RKO (cell line): ENCODE data around the gene EPYC.

Experiments
- DNase-seq: peaks from one replicate; pipeline ENCODE4 v3.0.0-alpha.2; 2016; ENCODE audit warnings: low spot score

The EPYC gene

DNA sequence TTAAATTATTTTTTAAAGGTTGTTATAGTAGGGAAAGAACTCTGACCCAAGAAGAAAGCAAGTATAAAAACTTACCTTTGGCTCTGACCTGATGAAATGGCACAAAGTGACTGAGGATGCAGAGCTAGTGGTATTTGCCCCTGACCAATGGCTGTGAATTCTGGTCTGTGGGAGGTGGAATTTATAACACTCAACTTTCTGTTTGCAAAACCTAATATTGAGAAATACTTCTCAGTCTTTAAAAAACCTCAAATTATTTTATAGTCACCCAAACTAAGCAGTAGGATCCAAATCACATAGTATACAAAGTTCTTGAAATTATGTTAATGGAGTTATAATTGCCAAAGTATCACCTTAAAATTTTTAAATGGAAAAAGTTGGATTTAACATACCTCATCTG, at the start of gene EPYC:
Gene EPYC, minus strand, starts transcription at position 101 of the 400 bp plus-strand sequence. CDS start 2,407 bp downstream, outside the sequence.
- DNase-seq: no peak

DNA sequence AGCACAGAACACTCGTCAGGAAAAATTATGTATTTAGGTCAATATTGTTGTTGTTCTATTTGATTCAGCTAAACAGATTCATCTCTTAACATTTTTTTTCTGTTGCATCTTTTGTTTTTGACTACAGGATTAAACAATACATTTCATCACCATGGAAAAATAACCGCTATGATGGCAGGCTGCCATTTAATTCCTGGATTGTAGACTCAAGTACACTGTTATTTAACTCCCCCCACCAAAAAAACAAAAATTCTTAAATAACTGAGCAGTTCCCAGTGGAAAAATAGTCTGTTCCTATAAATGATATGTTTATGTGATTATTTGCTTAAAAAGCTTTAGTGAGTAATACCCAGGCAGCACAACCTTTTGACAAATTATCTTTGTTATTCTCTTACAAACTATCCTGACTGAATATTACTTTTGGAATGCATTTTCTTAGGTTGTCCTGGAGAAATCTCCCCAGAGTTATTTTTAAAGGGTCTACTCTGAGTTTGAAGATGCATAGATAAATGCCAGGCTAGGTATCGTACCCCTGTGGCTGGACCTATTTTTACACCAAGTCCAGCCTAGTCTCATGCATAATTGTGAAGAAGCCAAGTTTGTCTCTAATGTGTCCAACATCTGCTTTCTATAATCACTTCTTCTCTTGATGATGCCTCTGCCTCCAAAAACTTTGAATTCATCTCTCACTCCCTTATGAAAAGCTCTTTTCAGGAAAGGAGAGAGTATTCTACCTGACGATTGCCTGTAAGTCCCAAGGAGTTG, 49.4 kb upstream of the EPYC start:
- DNase-seq: no peak

DNA sequence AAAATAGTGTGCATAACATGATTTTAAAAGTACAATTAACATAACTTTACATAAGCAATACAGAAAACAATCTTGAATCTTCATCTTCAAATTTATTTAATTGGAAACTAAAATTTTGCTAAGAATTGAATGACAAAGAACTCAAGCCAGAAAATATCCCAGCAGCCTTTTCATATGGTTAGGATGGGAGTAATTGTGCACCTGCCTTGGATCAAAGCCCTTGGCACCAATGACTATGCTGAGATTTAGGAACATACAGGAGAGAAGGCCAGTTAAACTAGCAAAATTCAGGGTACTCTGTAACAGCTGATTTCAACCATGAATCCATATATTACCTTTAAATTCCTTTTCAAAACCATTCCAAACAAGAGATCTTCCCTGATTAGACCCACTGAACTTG, 47.3 kb upstream of the EPYC start:
- DNase-seq: no peak

GRCh38 chr12:91044586-91044985, 39.8 kb upstream of the EPYC start:
- no peak for DNase-seq

DNA sequence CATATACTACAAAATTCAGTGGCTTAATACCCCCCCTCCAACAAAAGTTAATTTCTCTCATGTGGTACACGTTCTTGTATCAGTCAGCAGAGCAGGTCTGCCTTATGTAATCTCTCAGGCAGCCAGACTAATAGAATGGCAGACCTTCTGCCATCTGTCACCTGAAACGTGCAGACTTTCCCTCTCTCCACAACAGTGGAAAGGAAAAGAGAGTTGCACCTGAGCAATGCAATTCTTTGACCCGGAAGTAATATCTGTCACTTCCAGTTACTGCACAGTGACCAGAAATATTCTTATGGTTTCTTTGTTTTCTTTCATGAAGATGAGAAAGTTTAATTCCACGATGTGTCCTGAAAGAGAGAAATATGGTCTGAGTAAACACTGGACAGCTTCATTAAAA, 38.6 kb upstream of the EPYC start:
- DNase-seq: no peak

GRCh38 chr12:91040096-91040755, 35.5 kb upstream of the EPYC start:
- no peak for DNase-seq

GRCh38 chr12:91037276-91037675, 32.5 kb upstream of the EPYC start:
- no peak for DNase-seq

- no peak for DNase-seq
These were observed 28.5 kb upstream of the EPYC start for GRCh38 chr12:91033251-91033650.

- DNase-seq: peak; percentile 20
These were observed 18.7 kb upstream of the EPYC start for GRCh38 chr12:91023326-91024004.

DNA sequence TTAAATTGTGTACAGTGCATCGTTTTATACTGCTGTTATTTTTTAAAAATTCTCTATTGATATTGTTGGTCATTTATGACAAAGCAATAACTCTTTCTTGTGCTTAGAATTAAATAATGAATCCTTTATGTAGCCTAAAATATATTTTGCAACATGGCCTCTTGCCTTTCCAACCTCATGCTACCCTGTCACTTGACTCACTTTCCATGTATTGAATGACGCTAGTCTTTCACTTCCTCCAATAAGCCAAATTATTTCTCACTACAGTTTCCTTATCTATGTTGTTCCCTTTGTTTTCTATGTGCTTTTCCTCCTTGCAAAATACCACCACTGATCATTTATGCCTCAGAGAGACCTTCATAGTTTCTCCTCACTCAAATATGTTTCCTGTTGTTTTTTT, 16.3 kb upstream of the EPYC start:
- no peak for DNase-seq

GRCh38 chr12:91019455-91019854, 14.7 kb upstream of the EPYC start:
- no peak for DNase-seq

- DNase-seq: no peak
These were observed 12.9 kb upstream of the EPYC start for GRCh38 chr12:91017511-91018263.

DNA sequence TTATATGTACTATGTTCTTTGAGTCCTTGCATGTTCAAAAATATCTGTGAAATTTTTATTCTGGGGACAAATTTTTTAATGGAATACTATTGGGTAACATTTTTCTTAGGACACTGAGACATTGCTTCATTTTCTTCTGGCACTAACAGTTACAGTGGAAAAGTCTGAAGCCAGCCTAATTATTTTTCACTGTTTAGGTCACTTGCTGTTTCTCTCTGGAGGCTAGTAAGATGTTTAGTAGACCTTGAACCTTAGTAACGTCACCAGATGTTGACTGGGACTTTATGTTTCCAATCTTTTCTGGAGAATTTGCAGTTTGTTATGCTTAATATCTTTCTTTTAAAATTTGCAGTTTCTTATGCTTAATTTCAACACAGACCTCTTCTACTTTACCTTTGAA, 12.3 kb upstream of the EPYC start:
- DNase-seq: no peak

GRCh38 chr12:91009319-91009950, 4.7 kb upstream of the EPYC start:
- no peak for DNase-seq

DNA sequence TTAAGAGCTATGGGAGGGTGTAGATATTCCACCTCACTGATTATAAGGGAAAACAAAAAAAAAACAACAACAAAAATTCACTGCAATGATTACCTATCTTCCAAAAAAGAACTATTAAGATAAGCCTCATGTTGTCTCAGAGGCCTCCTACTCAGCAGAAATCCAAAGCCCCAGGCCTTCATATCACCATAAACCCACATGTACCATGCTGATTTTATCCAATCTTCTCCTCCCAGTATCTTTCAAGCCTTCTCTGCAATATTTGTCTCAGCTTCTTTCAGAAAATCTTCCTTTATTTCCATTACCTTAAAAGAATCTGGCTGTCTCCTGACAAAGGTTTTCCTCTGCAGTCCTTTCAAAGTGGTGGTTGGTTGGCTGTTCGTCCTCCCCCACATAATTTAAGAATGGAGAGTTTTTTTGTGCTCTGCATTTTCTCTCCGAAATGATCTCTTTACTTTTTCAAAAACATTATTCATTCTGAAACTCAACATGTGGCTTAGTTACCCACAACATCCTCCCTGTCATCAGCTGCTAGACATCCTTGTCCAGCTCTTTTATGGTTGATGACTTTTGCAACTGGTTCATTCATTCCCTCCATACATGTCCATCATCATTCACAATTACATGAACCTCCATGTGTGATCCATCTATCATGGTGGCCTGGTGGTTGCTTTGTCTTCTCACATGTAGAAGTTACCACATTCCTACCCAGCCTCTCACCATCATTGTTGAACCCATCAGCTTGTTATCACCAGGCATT, 2.9 kb upstream of the EPYC start:
- DNase-seq: no peak

DNA sequence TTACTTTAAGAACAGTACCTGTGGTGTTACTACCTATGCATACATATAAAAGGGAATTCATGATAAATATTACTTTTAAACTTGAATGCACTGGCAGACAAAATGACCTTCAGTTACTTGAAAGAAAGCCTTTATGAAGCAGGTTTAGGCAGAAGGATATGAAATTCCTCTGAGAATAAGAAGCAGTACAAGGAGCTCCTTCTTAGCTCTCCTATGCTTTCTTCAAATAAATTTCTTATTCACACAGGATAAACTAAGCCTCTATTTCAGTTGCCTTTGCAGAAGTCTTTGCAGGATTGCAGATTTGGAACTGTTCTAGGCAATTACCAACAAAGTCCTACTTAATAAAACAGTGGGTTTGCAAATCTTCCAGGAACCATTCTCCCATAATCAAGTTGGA, 1.0 kb downstream of the EPYC start:
- no peak for DNase-seq

DNA sequence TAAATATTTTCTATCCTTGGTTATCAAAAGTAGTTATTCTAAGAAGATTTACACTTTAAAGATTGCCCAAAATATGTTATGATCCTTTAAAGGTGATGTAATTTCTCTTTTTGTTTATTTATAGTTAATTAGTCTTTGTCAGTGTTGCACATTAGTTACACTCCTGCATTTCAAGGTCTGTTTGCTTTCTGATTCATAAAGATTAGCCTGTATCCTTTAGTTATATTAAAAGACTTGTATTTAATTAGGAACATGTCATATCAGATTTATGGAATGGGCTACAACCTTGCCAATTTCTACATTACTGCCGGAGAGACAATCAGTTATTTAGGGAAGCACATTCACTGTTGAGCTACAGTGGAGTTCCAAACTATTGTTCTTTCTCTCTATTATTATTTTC, 3.5 kb downstream of the EPYC start:
- no peak for DNase-seq

GRCh38 chr12:90999966-91000365, 4.8 kb downstream of the EPYC start:
- no peak for DNase-seq

DNA sequence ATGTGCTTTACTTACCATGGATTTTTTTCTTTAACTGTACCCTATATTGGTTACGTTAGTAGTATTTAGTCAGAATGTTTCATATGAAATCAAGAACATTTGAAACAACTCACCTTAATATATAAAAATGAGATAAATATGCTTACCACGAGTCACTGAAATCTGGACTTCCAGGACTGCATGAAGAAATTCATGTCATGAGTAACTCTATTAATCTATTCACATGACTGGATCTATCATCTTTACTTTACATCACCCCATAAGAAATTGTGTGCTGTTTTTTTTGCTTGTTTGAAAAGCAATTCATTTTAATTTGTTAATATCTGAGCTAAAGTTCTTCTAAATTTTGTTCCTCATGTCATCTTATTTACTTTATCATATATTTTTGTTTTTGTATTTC, 5.2 kb downstream of the EPYC start:
- no peak for DNase-seq

DNA sequence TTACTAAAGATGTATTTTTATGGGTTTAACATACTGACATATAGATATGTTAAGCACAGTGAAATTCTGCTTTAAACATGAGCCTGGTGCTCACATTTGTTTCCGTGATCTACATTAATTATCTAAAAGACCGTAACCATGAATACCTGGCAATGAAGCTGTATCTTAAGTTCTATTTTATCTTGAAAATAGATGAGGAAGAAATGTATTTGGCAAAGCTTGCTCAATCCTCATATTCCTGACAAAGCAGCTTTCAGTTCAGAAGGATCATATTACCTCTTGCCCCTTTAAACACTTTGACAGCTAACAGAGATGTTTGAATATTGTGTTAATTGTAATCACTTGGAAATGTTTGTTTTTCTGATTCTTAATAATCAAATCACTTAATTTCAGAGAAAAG, 9.8 kb downstream of the EPYC start:
- DNase-seq: no peak

GRCh38 chr12:90991952-90992465, 12.8 kb downstream of the EPYC start:
- no peak for DNase-seq
